ENCODE measurements around the gene GOLGB1. TPM values are rescaled to one million over a fixed set of nuclear protein-coding genes. Genes with fewer than 3 reads are reported as not detected.

GOLGB1 gene
- total and polyA plus RNA-seq, 4 donors = 10.1 to 58.8 (median 33.0) TPM

- Histone ChIP-seq H3K27me3 (ENCODE audit: control insufficient read depth in 4 of 4, insufficient read depth in 4 of 4, low read length in 3 of 4) (no peaks in the 10 kb centered on the region), H3K4me1 (ENCODE audit: control insufficient read depth in 4 of 4, insufficient read depth in 4 of 4, low read length in 3 of 4) (peaks cover 2 to 25% (median 20%) of the 10 kb centered on the region in 4 donors), H3K27ac (ENCODE audit: low read depth in 1 of 2, low read length in 2 of 2) (peak overlapping the region in 1 of 2 donors; percentile 44), H3K9ac (ENCODE audit: low read depth in 1 of 2, low read length in 2 of 2) (peak overlapping the region; percentile 46 to 56), H3K9me3 (ENCODE audit: control insufficient read depth in 4 of 4, low read length in 3 of 4) (no peaks in the 10 kb centered on the region), H3K4me3 (ENCODE audit: low read depth in 1 of 3, low read length in 3 of 3) (peak overlapping the region; percentile 61 to 78 (median 67)), H3K36me3 (ENCODE audit: control insufficient read depth in 4 of 4, insufficient read depth in 3 of 4, low read depth in 1 of 4, low read length in 3 of 4) (no peaks in the 10 kb centered on the region)
- under 1% methylated on average over 9 of the region's 9 CpGs for WGBS
- DNase-seq (ENCODE audit: low spot score) = no peak
- TF ChIP-seq GABPA (IDR thresholded peaks at IDR 0.05 in 1 of 2, conservative IDR thresholded peaks at IDR 0.05 in 1 of 2) (peak in 1 of 2 donors; percentile 9), JUND (IDR thresholded peaks at IDR 0.05) (no peak), NR2F2 (IDR thresholded peaks at IDR 0.05) (no peak)
Observed at GRCh38 chr3:121750087-121750415, 510 bp upstream of the GOLGB1 start.

DNA sequence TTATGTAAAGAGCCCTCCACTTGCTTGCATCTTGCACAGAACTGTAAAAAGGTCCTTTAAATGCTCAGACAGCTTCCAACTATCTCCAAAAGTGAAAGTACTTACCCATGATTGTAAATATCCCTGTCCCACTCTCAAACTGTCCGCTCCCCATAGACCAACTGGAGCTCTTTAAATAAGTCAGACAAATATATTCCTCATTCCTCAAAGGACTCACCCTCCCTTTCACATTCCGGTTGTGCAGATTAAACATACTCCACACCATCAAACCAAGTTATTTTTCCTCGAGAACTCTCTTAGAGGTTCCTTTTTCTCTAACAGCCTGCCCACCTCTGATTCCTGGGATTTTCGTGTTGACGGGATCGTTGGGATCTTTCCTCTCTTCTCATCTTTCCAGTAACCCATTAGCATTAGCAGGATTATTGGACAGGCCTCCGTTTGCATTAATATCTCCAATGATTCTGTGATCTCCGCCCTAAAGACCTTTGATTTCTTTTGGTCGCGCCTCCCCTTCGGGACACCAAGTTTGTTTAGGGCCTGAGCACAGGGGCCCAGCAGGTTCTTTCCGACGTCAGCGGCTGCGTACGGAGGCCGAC lies 763 bp downstream of the GOLGB1 start:
- Histone ChIP-seq H3K4me3 (ENCODE audit: low read depth in 1 of 3, low read length in 3 of 3) (peak overlapping the region; percentile 78 to 97 (median 92)), H3K4me1 (ENCODE audit: control insufficient read depth in 4 of 4, insufficient read depth in 4 of 4, low read length in 3 of 4) (peaks cover 2 to 31% (median 20%) of the 10 kb centered on the region in 4 donors), H3K9me3 (ENCODE audit: control insufficient read depth in 4 of 4, low read length in 3 of 4) (no peaks in the 10 kb centered on the region), H3K36me3 (ENCODE audit: control insufficient read depth in 4 of 4, insufficient read depth in 3 of 4, low read depth in 1 of 4, low read length in 3 of 4) (no peaks in the 10 kb centered on the region), H3K27me3 (ENCODE audit: control insufficient read depth in 4 of 4, insufficient read depth in 4 of 4, low read length in 3 of 4) (no peaks in the 10 kb centered on the region), H3K27ac (ENCODE audit: low read depth in 1 of 2, low read length in 2 of 2) (peak overlapping the region; percentile 80 to 96), H3K9ac (ENCODE audit: low read depth in 1 of 2, low read length in 2 of 2) (peak overlapping the region; percentile 83 to 95)
- WGBS = under 1% methylated on average over 17 of the region's 17 CpGs
- no peak for DNase-seq (ENCODE audit: low spot score)
- TF ChIP-seq RAD21 (IDR thresholded peaks at IDR 0.05) (peak in 1 of 2 donors; percentile 6), HNF4G (IDR thresholded peaks at IDR 0.05) (peak; percentile 10), FOXA1 (IDR thresholded peaks at IDR 0.05) (no peak), RXRA (IDR thresholded peaks at IDR 0.05) (peak; percentile 65 to 77), NR2F2 (IDR thresholded peaks at IDR 0.05) (no peak), JUND (IDR thresholded peaks at IDR 0.05) (peak in 1 of 2 donors; percentile 44), CTCF (IDR thresholded peaks at IDR 0.05; ENCODE audit: low read depth, low read length, missing input control) (no peak), GABPA (IDR thresholded peaks at IDR 0.05 in 1 of 2, conservative IDR thresholded peaks at IDR 0.05 in 1 of 2) (no peak), ATF3 (IDR thresholded peaks at IDR 0.05) (no peak), ZBTB33 (IDR thresholded peaks at IDR 0.05) (peak; percentile 35), YY1 (IDR thresholded peaks at IDR 0.05) (peak; percentile 58), EGR1 (IDR thresholded peaks at IDR 0.05; ENCODE audit: low read depth in 2 of 2) (no peak), TAF1 (conservative IDR thresholded peaks at IDR 0.05) (no peak), MAX (IDR thresholded peaks at IDR 0.05) (no peak), HNF4A (conservative IDR thresholded peaks at IDR 0.05) (peak; percentile 73 to 75), SP1 (IDR thresholded peaks at IDR 0.05) (peak; percentile 63), FOXA2 (IDR thresholded peaks at IDR 0.05) (peak; percentile 17)
- TF ChIP-seq, protein P1, sequence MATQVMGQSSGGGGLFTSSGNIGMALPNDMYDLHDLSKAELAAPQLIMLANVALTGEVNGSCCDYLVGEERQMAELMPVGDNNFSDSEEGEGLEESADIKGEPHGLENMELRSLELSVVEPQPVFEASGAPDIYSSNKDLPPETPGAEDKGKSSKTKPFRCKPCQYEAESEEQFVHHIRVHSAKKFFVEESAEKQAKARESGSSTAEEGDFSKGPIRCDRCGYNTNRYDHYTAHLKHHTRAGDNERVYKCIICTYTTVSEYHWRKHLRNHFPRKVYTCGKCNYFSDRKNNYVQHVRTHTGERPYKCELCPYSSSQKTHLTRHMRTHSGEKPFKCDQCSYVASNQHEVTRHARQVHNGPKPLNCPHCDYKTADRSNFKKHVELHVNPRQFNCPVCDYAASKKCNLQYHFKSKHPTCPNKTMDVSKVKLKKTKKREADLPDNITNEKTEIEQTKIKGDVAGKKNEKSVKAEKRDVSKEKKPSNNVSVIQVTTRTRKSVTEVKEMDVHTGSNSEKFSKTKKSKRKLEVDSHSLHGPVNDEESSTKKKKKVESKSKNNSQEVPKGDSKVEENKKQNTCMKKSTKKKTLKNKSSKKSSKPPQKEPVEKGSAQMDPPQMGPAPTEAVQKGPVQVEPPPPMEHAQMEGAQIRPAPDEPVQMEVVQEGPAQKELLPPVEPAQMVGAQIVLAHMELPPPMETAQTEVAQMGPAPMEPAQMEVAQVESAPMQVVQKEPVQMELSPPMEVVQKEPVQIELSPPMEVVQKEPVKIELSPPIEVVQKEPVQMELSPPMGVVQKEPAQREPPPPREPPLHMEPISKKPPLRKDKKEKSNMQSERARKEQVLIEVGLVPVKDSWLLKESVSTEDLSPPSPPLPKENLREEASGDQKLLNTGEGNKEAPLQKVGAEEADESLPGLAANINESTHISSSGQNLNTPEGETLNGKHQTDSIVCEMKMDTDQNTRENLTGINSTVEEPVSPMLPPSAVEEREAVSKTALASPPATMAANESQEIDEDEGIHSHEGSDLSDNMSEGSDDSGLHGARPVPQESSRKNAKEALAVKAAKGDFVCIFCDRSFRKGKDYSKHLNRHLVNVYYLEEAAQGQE (IDR thresholded peaks at IDR 0.05) = peak; percentile 47
